ENCODE data around the gene MICAL3. TPM values are rescaled to one million over a fixed set of nuclear protein-coding genes. Genes with fewer than 3 reads are reported as not detected.
"Not testable (repeated sequence)": the region's sequence is repeated elsewhere in the genome, so short reads cannot be mapped to it uniquely, and the experiment has no call there.

The MICAL3 gene
- polyA plus RNA-seq, 2 of the 4 experiments (the other 2 are of a cell fraction) = 20.5 to 30.1 TPM

- Histone ChIP-seq H3K27ac (no peak overlapping the region), H3K4me3 (no peak overlapping the region), H3K9me3 (no peaks in the 10 kb centered on the region), H3K4me1 (peaks cover 12% of the 10 kb centered on the region; the same call in 1 of the 3 replicates), H3K4me2 (no peak overlapping the region)
- FAIRE-seq (no peak), DNase-seq (ENCODE audit: low read depth in 1 of 2, low spot score in 1 of 2) (no peak), ATAC-seq (no peak)
- WGBS (ENCODE audit: missing lambda C conversion rate) = 100% methylated on average over 3 of the region's 3 CpGs
- TF ChIP-seq EHF (CRISPR knock-in tag; IDR thresholded peaks at IDR 0.05) (no peak), FOSB (CRISPR knock-in tag; IDR thresholded peaks at IDR 0.05) (no peak), HES2 (IDR thresholded peaks at IDR 0.05) (no peak), CHD2 (IDR thresholded peaks at IDR 0.05; ENCODE audit: low read length, partially characterized antibody) (no peak), MAX (IDR thresholded peaks at IDR 0.05) (no peak), MAFK (IDR thresholded peaks at IDR 0.05; ENCODE audit: partially characterized antibody) (no peak), FOXS1 (CRISPR knock-in tag; IDR thresholded peaks at IDR 0.05) (no peak), KDM1A (IDR thresholded peaks at IDR 0.05; ENCODE audit: low read depth) (no peak), CBX8 (IDR thresholded peaks at IDR 0.05) (no peak)
- TF ChIP-seq, protein P1, sequence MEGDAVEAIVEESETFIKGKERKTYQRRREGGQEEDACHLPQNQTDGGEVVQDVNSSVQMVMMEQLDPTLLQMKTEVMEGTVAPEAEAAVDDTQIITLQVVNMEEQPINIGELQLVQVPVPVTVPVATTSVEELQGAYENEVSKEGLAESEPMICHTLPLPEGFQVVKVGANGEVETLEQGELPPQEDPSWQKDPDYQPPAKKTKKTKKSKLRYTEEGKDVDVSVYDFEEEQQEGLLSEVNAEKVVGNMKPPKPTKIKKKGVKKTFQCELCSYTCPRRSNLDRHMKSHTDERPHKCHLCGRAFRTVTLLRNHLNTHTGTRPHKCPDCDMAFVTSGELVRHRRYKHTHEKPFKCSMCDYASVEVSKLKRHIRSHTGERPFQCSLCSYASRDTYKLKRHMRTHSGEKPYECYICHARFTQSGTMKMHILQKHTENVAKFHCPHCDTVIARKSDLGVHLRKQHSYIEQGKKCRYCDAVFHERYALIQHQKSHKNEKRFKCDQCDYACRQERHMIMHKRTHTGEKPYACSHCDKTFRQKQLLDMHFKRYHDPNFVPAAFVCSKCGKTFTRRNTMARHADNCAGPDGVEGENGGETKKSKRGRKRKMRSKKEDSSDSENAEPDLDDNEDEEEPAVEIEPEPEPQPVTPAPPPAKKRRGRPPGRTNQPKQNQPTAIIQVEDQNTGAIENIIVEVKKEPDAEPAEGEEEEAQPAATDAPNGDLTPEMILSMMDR (IDR thresholded peaks at IDR 0.05) = no peak
- POLR2A ChIA-PET = no interaction called here
- CTCF ChIA-PET = interaction anchor here (1.2 kb wide), 1 partner anchor 137 kb away, joined by 4 read pairs; no protein-coding TSS in a partner anchor
These were observed 85.3 kb downstream of the MICAL3 start for GRCh38 chr22:17939011-17939410.

DNA sequence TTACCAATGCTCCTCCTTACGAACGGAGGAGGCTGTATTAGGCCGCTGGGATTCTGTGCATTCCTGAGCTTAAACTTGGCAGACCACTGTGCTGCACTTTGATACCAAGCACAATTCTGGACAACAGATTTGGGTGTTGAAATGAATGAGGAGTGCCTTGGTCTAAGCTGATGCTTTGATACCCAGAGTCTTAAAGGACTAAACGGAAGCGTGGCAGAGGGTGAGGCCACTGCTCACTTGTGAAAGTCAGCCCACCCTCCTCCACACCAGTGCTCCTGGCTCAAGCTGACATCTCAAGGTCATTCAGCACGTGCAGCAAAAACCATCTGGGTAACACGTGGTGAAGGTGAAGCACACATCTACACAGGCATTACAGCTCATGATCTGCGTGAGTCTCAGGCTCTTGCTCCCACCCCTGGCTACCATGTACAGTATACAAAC lies 85.9 kb downstream of the MICAL3 start:
- Histone ChIP-seq H3K4me3 (no peak overlapping the region), H3K4me1 (peaks cover 12% of the 10 kb centered on the region; the same call in 1 of the 3 replicates), H3K9me3 (no peaks in the 10 kb centered on the region), H3K4me2 (no peak overlapping the region), H3K27ac (no peak overlapping the region)
- POLR2A ChIA-PET = no interaction called here
- FAIRE-seq = no peak
- no peak for DNase-seq (ENCODE audit: low read depth in 1 of 2, low spot score in 1 of 2)
- no peak for ATAC-seq
- no peak for TF ChIP-seq RCOR1 (IDR thresholded peaks at IDR 0.05; ENCODE audit: low read depth, low read length)
- TF ChIP-seq NR3C1 (IDR thresholded peaks at IDR 0.05) = no peak
- no peak for TF ChIP-seq GATA3 (IDR thresholded peaks at IDR 0.05; ENCODE audit: borderline replicate concordance)
- no peak for TF ChIP-seq POLR2AphosphoS2 (conservative IDR thresholded peaks at IDR 0.05; ENCODE audit: low read length)
- no peak for TF ChIP-seq KDM5A (IDR thresholded peaks at IDR 0.05)
- TF ChIP-seq RNF2 (IDR thresholded peaks at IDR 0.05; ENCODE audit: borderline replicate concordance, low read depth) = no peak
- TF ChIP-seq JUN (IDR thresholded peaks at IDR 0.05) = no peak
- no peak for TF ChIP-seq EHMT2 (IDR thresholded peaks at IDR 0.05; ENCODE audit: low read depth)
- no peak for TF ChIP-seq PBX3 (IDR thresholded peaks at IDR 0.05)
- TF ChIP-seq JUNB (IDR thresholded peaks at IDR 0.05) = no peak
- no peak for TF ChIP-seq ZNF302 (CRISPR knock-in tag; IDR thresholded peaks at IDR 0.05)
- TF ChIP-seq ESRRA (IDR thresholded peaks at IDR 0.05; ENCODE audit: borderline replicate concordance, low read length) = no peak
- TF ChIP-seq BHLHE40 (IDR thresholded peaks at IDR 0.05; ENCODE audit: low read depth, low read length) = no peak
- TF ChIP-seq CBX8 (IDR thresholded peaks at IDR 0.05) = no peak
- 80% methylated on average over 8 of the region's 8 CpGs for WGBS (ENCODE audit: missing lambda C conversion rate)
- CTCF ChIA-PET = interaction anchor here (1.2 kb wide), 1 partner anchor 137 kb away, joined by 4 read pairs; no protein-coding TSS in a partner anchor

DNA sequence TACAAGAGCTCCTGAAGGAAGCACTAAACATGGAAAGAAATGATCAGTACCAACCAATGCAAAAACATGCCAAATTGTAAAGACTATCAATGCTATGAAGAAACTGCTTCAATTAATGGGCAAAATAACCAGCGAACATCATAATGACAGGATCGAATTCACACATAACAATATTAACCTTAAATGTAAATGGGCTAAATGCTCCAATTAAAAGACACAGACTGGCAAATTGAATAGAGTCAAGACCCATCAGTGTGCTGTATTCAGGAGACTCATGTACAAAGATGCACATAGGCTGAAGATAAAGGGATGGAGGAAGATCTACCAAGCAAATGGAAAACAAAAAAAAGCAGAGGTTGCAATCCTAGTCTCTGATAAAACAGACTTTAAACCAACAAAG lies 91.9 kb downstream of the MICAL3 start:
- POLR2A ChIA-PET; CTCF ChIA-PET; ATAC-seq; FAIRE-seq; H3K9me3 ChIP-seq; H3K4me2 ChIP-seq; DNase-seq (ENCODE audit: low read depth in 1 of 2, low spot score in 1 of 2); H3K27ac ChIP-seq; H3K4me3 ChIP-seq: not testable (repeated sequence)
- WGBS (ENCODE audit: missing lambda C conversion rate) = 94% methylated on average over 2 of the region's 2 CpGs
- peaks cover 12% of the 10 kb centered on the region for H3K4me1 ChIP-seq
